Kidney (tissue), 14 donors: ENCODE data around the gene INHBB. TPM values are rescaled to one million over a fixed set of nuclear protein-coding genes. Genes with fewer than 3 reads are reported as not detected.
A peak's percentile ranks its signal among the peaks of the same experiment; 100 is the strongest.

Experiments used
- DNase-seq, 5 donors: peaks; one replicate each; pipeline ENCODE4 v3.0.0-alpha.2; 2013 to 2020
- FAIRE-seq: peaks from 2 replicates; lab custom pipeline; 2012; peaks lifted over from hg19 to GRCh38; lab: Jason Lieb, UNC
- H3K27ac ChIP-seq, 2 donors: one replicate each; pipeline ENCODE4 v1.7.0; 2013; ENCODE audit warnings: low read depth in 2 of 2, low read length in 2 of 2, inconsistent platforms in 1 of 2
- H3K27me3 ChIP-seq: one replicate; pipeline ENCODE4 v1.7.1; 2013; ENCODE audit warnings: low read length, inconsistent platforms; ENCODE audit not compliant: control insufficient read depth, insufficient read depth
- H3K36me3 ChIP-seq, 3 donors: one replicate each; pipeline versions ENCODE4 v1.7.0 to v1.7.1; 2013; ENCODE audit warnings: low read length in 3 of 3, control low read depth in 1 of 3, inconsistent platforms in 1 of 3; ENCODE audit not compliant: insufficient read depth in 3 of 3, control insufficient read depth in 2 of 3
- H3K4me1 ChIP-seq, 3 donors: one replicate each; pipeline versions ENCODE4 v1.7.0 to v1.7.1; 2013; ENCODE audit warnings: low read length in 3 of 3, inconsistent platforms in 1 of 3, low read depth in 1 of 3; ENCODE audit not compliant: control insufficient read depth in 2 of 3, insufficient read depth in 2 of 3
- H3K4me3 ChIP-seq, 3 donors: one replicate each; pipeline versions ENCODE4 v1.7.0 to v1.8.1; 2013; ENCODE audit warnings: low read length in 3 of 3, control low read depth in 1 of 3, inconsistent platforms in 1 of 3
- H3K9ac ChIP-seq, 3 donors: one replicate each; pipeline versions ENCODE4 v1.7.0 to v1.7.1; 2013; ENCODE audit warnings: low read length in 3 of 3, control low read depth in 1 of 3, inconsistent platforms in 1 of 3
- H3K9me3 ChIP-seq, 3 donors: one replicate each; pipeline versions ENCODE4 v1.7.0 to v1.7.1; 2013; ENCODE audit warnings: low read length in 3 of 3, control low read depth in 1 of 3, inconsistent platforms in 1 of 3; ENCODE audit not compliant: control insufficient read depth in 2 of 3, insufficient read depth in 1 of 3
- CTCF ChIP-seq: IDR thresholded peaks from 3 replicates; pipeline ENCODE4 v1.5.1; 2012; ENCODE audit warnings: mild to moderate bottlenecking, moderate library complexity, borderline replicate concordance; ENCODE audit not compliant: insufficient read depth; ENCODE audit errors: extremely low read depth
- intact Hi-C: fragments of 100-400 bp; cut with DNase I; formaldehyde crosslinking; loops from one replicate; pipeline ENCODE4 v1.11.1; 2022
- polyA plus RNA-seq: library from polyadenylated mRNA; stranded (reverse); fragments of 350-450 nt; fragmentation: Illumina TruSeq; extraction: RNeasy Lipid Tissue Mini Kit (QIAGEN cat#74804); gene quantifications from one replicate; pipeline ENCODE4 v1.2.3, GENCODE V29; 2014; ENCODE audit warnings: low read depth, low replicate concordance; ENCODE audit not compliant: insufficient read depth
- total RNA-seq: library from RNA; stranded (reverse); fragmentation: NEBNext Ultra II Directional; extraction: Animal tissue kit (Norgen Biotek cat#: 25700); gene quantifications from one replicate; pipeline ENCODE4 v1.2.1, GENCODE V29; 2021
- donor health status: control.
- donor health status: control.
- donor health status: control.
- donor health status: control.
- donor health status: control.
- donor health status: DM: yes; HTN: yes; CAD: no.
- donor health status: Normal renal cell carcinoma (clear cell type).

The INHBB gene
- total and polyA plus RNA-seq, 2 donors from 2014 or later, result 0.49 to 3.7 TPM

GRCh38 chr2:120317180-120317533 lies 28.8 kb upstream of the INHBB start:
- intact Hi-C loops, result no loop called here
- H3K27ac ChIP-seq, result no peak overlapping the region
- H3K36me3 ChIP-seq, result no peaks in the 10 kb centered on the region
- no peak for FAIRE-seq
- H3K9ac ChIP-seq, result no peak overlapping the region
- peaks cover 2% of the 10 kb centered on the region for H3K27me3 ChIP-seq
- no peaks in the 10 kb centered on the region for H3K9me3 ChIP-seq
- TF ChIP-seq CTCF, result no peak
- no peak overlapping the region for H3K4me3 ChIP-seq
- no peak for DNase-seq
- H3K4me1 ChIP-seq, result peaks cover 0 to 4% (median 0%) of the 10 kb centered on the region in 3 donors

GRCh38 chr2:120317916-120318315 lies 28.0 kb upstream of the INHBB start:
- no peak overlapping the region for H3K9ac ChIP-seq
- H3K36me3 ChIP-seq, result no peaks in the 10 kb centered on the region
- intact Hi-C loops, result no loop called here
- no peak for DNase-seq
- H3K9me3 ChIP-seq, result no peaks in the 10 kb centered on the region
- FAIRE-seq, result no peak
- H3K4me3 ChIP-seq, result no peak overlapping the region
- H3K4me1 ChIP-seq, result peaks cover 0 to under 1% (median 0%) of the 10 kb centered on the region in 3 donors
- no peak for TF ChIP-seq CTCF
- H3K27me3 ChIP-seq, result peaks cover 2% of the 10 kb centered on the region
- H3K27ac ChIP-seq, result no peak overlapping the region

GRCh38 chr2:120318626-120319025 lies 27.3 kb upstream of the INHBB start:
- intact Hi-C loops, result no loop called here
- FAIRE-seq (no peak), DNase-seq (peak in 1 of 5 donors; percentile 24)
- Histone ChIP-seq H3K9me3 (no peaks in the 10 kb centered on the region), H3K36me3 (no peaks in the 10 kb centered on the region), H3K27me3 (peaks cover 2% of the 10 kb centered on the region), H3K4me1 (no peaks in the 10 kb centered on the region), H3K4me3 (no peak overlapping the region), H3K9ac (no peak overlapping the region), H3K27ac (no peak overlapping the region)
- TF ChIP-seq CTCF, result no peak

- intact Hi-C loops, result no loop called here
Observed at GRCh38 chr2:120319123-120319522, 26.8 kb upstream of the INHBB start.

More at GRCh38 chr2:120319123-120319522, 26.8 kb upstream of the INHBB start:
- Histone ChIP-seq H3K4me1 (no peaks in the 10 kb centered on the region), H3K9ac (no peak overlapping the region), H3K27ac (no peak overlapping the region), H3K4me3 (no peak overlapping the region), H3K27me3 (peaks cover 2% of the 10 kb centered on the region), H3K9me3 (no peaks in the 10 kb centered on the region), H3K36me3 (no peaks in the 10 kb centered on the region)
- DNase-seq, result no peak
- FAIRE-seq, result no peak
- TF ChIP-seq CTCF, result no peak
